ENCODE data around the gene PMEPA1. TPM values are rescaled to one million over a fixed set of nuclear protein-coding genes. Genes with fewer than 3 reads are reported as not detected.

The PMEPA1 gene
- polyA plus RNA-seq, 2 of the 4 experiments (the other 2 are of a cell fraction) = 131 to 147 TPM

GRCh38 chr20:57743450-57744095, 33.8 kb upstream of the PMEPA1 start (continued):
- TF ChIP-seq E2F6 (IDR thresholded peaks at IDR 0.05; ENCODE audit: borderline replicate concordance, low read depth) = no peak

GRCh38 chr20:57742507-57743181, 32.8 kb upstream of the PMEPA1 start:
- FAIRE-seq (no peak), ATAC-seq (no peak), DNase-seq (ENCODE audit: low read depth in 1 of 2, low spot score in 1 of 2) (no peak)
- Histone ChIP-seq H3K4me1 (peaks cover 62% of the 10 kb centered on the region), H3K9me3 (0 out of 3 replicates have a peak, but pooled peaks cover 3% of the 10 kb centered on the region), H3K4me3 (no peak overlapping the region), H3K4me2 (peak overlapping the region; percentile 10; the same call in 1 of the 3 replicates), H3K27ac (peak overlapping the region; percentile 50 to 98)
- CTCF ChIA-PET = interaction anchor here (0.5 to 1.4 kb wide), 5 partner anchors 31 to 467 kb away, joined by 3 to 7 read pairs (median 4); no protein-coding TSS in a partner anchor
- TF ChIP-seq ZFP36 (IDR thresholded peaks at IDR 0.05; ENCODE audit: borderline replicate concordance, partially characterized antibody) = no peak
- TF ChIP-seq TFCP2L1 (CRISPR knock-in tag; IDR thresholded peaks at IDR 0.05) = no peak
- no peak for TF ChIP-seq HOXA7 (CRISPR knock-in tag; IDR thresholded peaks at IDR 0.05)
- no peak for TF ChIP-seq NPAS2 (CRISPR knock-in tag; IDR thresholded peaks at IDR 0.05; ENCODE audit: borderline replicate concordance)
- WGBS (ENCODE audit: missing lambda C conversion rate) = 76% methylated on average over 11 of the region's 11 CpGs
- POLR2A ChIA-PET = no interaction called here

- ChIA-PET POLR2A (interaction anchor here (0.6 to 1.4 kb wide), 4 partner anchors 10 to 240 kb away, joined by 5 to 9 read pairs (median 7); partner anchors contain the start of gene PMEPA1), CTCF (interaction anchor here (1.0 to 3.7 kb wide), 3 partner anchors 11 to 41 kb away, joined by 3 to 17 read pairs (median 3); no protein-coding TSS in a partner anchor)
- Histone ChIP-seq H3K4me1 (peaks cover 38% of the 10 kb centered on the region), H3K4me2 (peak overlapping the region; percentile 21), H3K4me3 (no peak overlapping the region), H3K9me3 (no peaks in the 10 kb centered on the region), H3K27ac (peak overlapping the region; percentile 50 to 70; a peak in 5 of 6 replicates)
- no peak for FAIRE-seq
- DNase-seq (ENCODE audit: low read depth in 1 of 2, low spot score in 1 of 2) = peak; percentile 44 to 59
- peak; percentile 48 to 61; a peak in 4 of 6 replicates for ATAC-seq
- WGBS (ENCODE audit: missing lambda C conversion rate) = 16% methylated on average over 2 of the region's 2 CpGs
- TF ChIP-seq FOSL2 (IDR thresholded peaks at IDR 0.05) (no peak), FOSL2 (CRISPR knock-in tag; IDR thresholded peaks at IDR 0.05) (peak; percentile 6; the same call in 1 of the 2 replicates), SMC3 (IDR thresholded peaks at IDR 0.05) (no peak)
Observed at GRCh38 chr20:57738484-57738883, 28.7 kb upstream of the PMEPA1 start.

- CTCF ChIA-PET = interaction anchor here (1.3 to 3.7 kb wide), 2 partner anchors 19 to 42 kb away, joined by 3 to 17 read pairs; no protein-coding TSS in a partner anchor
- WGBS (ENCODE audit: missing lambda C conversion rate) = 54% methylated on average over 2 of the region's 2 CpGs
- ATAC-seq = no peak; a peak in 1 of 6 replicates
- H3K4me1 ChIP-seq = peaks cover 34% of the 10 kb centered on the region
- TF ChIP-seq CHD2 (IDR thresholded peaks at IDR 0.05; ENCODE audit: low read length, partially characterized antibody) (no peak), RNF2 (IDR thresholded peaks at IDR 0.05; ENCODE audit: borderline replicate concordance, low read depth) (no peak), MAZ (IDR thresholded peaks at IDR 0.05; ENCODE audit: borderline replicate concordance, low read depth, low read length) (no peak), ZC3H11A (IDR thresholded peaks at IDR 0.05) (no peak), GATA3 (IDR thresholded peaks at IDR 0.05; ENCODE audit: borderline replicate concordance) (no peak), NFE2L2 (conservative IDR thresholded peaks at IDR 0.05; ENCODE audit: low read length) (no peak), POLR2AphosphoS2 (conservative IDR thresholded peaks at IDR 0.05; ENCODE audit: low read length) (no peak), CEBPB (IDR thresholded peaks at IDR 0.05) (no peak), E2F6 (IDR thresholded peaks at IDR 0.05; ENCODE audit: borderline replicate concordance, low read depth) (no peak), RCOR1 (IDR thresholded peaks at IDR 0.05; ENCODE audit: low read depth, low read length) (no peak), MAFK (IDR thresholded peaks at IDR 0.05; ENCODE audit: partially characterized antibody) (no peak), KDM5A (IDR thresholded peaks at IDR 0.05) (no peak), JUNB (IDR thresholded peaks at IDR 0.05) (no peak), RAD21 (conservative IDR thresholded peaks at IDR 0.05 in 1 of 2, IDR thresholded peaks at IDR 0.05 in 1 of 2) (no peak), BCL3 (IDR thresholded peaks at IDR 0.05) (no peak), PBX3 (IDR thresholded peaks at IDR 0.05) (no peak), EHF (CRISPR knock-in tag; IDR thresholded peaks at IDR 0.05) (no peak)
- DNase-seq (ENCODE audit: low read depth in 1 of 2, low spot score in 1 of 2) = no peak
- POLR2A ChIA-PET = interaction anchor here (0.6 to 1.4 kb wide), 4 partner anchors 10 to 240 kb away, joined by 5 to 9 read pairs (median 7); partner anchors contain the start of gene PMEPA1
- H3K4me3 ChIP-seq = no peak overlapping the region
- H3K9me3 ChIP-seq = no peaks in the 10 kb centered on the region
- peak overlapping the region; percentile 50 to 70; a peak in 5 of 6 replicates for H3K27ac ChIP-seq
- peak; percentile 56 for FAIRE-seq
- peak overlapping the region; percentile 21 for H3K4me2 ChIP-seq
Observed at GRCh38 chr20:57738053-57738452, 28.2 kb upstream of the PMEPA1 start.

All from A549 (cell line).